ENCODE data around the gene MYADML2. TPM values are rescaled to one million over a fixed set of nuclear protein-coding genes. Genes with fewer than 3 reads are reported as not detected.

Gene MYADML2
- total RNA-seq, 1 experiment from 2014 or later = 0.22 TPM

DNA sequence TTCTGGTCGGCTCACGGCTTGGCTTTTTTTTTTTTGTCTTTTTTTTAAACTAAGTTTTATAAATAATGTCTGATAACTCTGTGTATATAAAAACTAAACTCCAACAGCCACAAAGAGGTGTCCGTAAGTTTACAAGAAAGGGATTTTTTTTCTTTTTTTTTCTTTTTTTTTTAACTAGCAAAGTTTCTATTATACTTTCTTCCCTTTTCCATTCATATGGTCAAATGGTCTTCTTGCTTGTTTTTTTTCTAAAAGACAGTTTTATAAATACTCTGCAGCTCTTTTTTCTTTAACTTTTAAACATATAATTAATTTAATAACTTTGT lies 25.5 kb downstream of the MYADML2 start:
- H3K18ac ChIP-seq (ENCODE audit: insufficient read length, low read depth, low read length) = no peak overlapping the region
- H3T11ph ChIP-seq (ENCODE audit: low read length) = no peak overlapping the region
- no peak overlapping the region for H3K4ac ChIP-seq (ENCODE audit: low read depth, low read length)
- H2BK120ac ChIP-seq (ENCODE audit: low read depth, low read length, poor library complexity, severe bottlenecking) = no peak overlapping the region
- WGBS (ENCODE audit: extremely low coverage, insufficient read length, low lambda C conversion rate) = no CpG with 5 or more reads among the region's 3 CpGs
- H4K5ac ChIP-seq (ENCODE audit: insufficient read length, low read depth, low read length) = no peak overlapping the region
- no peaks in the 10 kb centered on the region for H3K27me3 Mint-ChIP-seq (ENCODE audit: low read depth)
- H3K4me2 ChIP-seq (ENCODE audit: insufficient read depth, insufficient read length, low read length) = no peak overlapping the region
- H2BK15ac ChIP-seq (ENCODE audit: low read depth, low read length) = no peak overlapping the region
- peaks cover 44 to 47% of the 10 kb centered on the region in 2 experiments for H3K4me1 Mint-ChIP-seq
- H3K79me1 ChIP-seq (ENCODE audit: insufficient read depth, low read depth, low read length, poor library complexity, severe bottlenecking) = peaks cover 5% of the 10 kb centered on the region
- H3K23ac ChIP-seq (ENCODE audit: insufficient read length, low read depth, low read length) = no peak overlapping the region
- no peak overlapping the region for H2AFZ ChIP-seq (ENCODE audit: low read length)
- no peak for TF ChIP-seq CTCF (conservative IDR thresholded peaks at IDR 0.05)
- no peaks in the 10 kb centered on the region for H3K27me3 ChIP-seq (ENCODE audit: insufficient read depth, low read length)
- H3K36me3 Mint-ChIP-seq (ENCODE audit: insufficient read depth in 1 of 3, low read depth in 3 of 3) = peaks cover 12 to 33% (median 27%) of the 10 kb centered on the region in 3 experiments; a peak in 6 of 7 replicates
- H3K4me1 ChIP-seq (ENCODE audit: insufficient read depth, low read length) = peaks cover 3% of the 10 kb centered on the region; the same call in 1 of the 2 replicates
- H4K8ac ChIP-seq (replicated peaks; ENCODE audit: insufficient read length, low read depth, low read length) = no peak overlapping the region
- peaks cover 22% of the 10 kb centered on the region; the same call in 1 of the 2 replicates for H3K79me2 ChIP-seq (ENCODE audit: insufficient read depth, low read length)
- H4K91ac ChIP-seq (ENCODE audit: insufficient read length, low read depth, low read length) = no peak overlapping the region
- no peak overlapping the region for H2AK5ac ChIP-seq (ENCODE audit: insufficient read length, low read length)
- H2BK20ac ChIP-seq (ENCODE audit: low read depth, low read length, poor library complexity, severe bottlenecking) = no peak overlapping the region
- H2BK5ac ChIP-seq (ENCODE audit: insufficient read length, low read length) = no peak overlapping the region
- H3K9me3 ChIP-seq (ENCODE audit: control insufficient read depth, low read depth, low read length) = no peaks in the 10 kb centered on the region
- no peak overlapping the region for H3K27ac ChIP-seq (ENCODE audit: insufficient read length, low read depth, low read length)
- no peaks in the 10 kb centered on the region; a peak in 1 of 5 replicates for H3K9me3 Mint-ChIP-seq
- peaks cover 9% of the 10 kb centered on the region for H3K23me2 ChIP-seq (ENCODE audit: insufficient read length, low read depth, low read length, poor library complexity, severe bottlenecking)
- H3K4me3 Mint-ChIP-seq = no peak overlapping the region
- no peak overlapping the region for H2BK12ac ChIP-seq (ENCODE audit: insufficient read length, low read depth, low read length)
- DNase-seq = no peak
- no peak overlapping the region for H3K14ac ChIP-seq (ENCODE audit: insufficient read depth, low read length)
- H3K9ac ChIP-seq (ENCODE audit: extremely low read depth, insufficient read length, low read length) = no peak overlapping the region
- no peak overlapping the region for H3K56ac ChIP-seq (ENCODE audit: insufficient read length, low read depth, low read length)
- no peaks in the 10 kb centered on the region for H4K20me1 ChIP-seq (ENCODE audit: control insufficient read depth, insufficient read depth, insufficient read length)
- H3K27ac Mint-ChIP-seq = no peak overlapping the region

Measured in H9 (cell line).